HEK293 (cell line): Measurements from ENCODE around the gene SBF2.

Experiments
- CTCF ChIA-PET: fragments of 350-600 bp; formaldehyde crosslinking; extraction: SDS; loops from one replicate; lab custom pipeline; 2021; ENCODE audit warnings: antibody characterized with exemption; lab: Yijun Ruan, JAX
- POLR2A ChIA-PET: fragments of 300-600 bp; formaldehyde crosslinking; extraction: SDS; loops from one replicate; lab custom pipeline; 2020; ENCODE audit warnings: antibody characterized with exemption, inconsistent platforms; lab: Yijun Ruan, JAX
- H3K27ac ChIP-seq: fragments of 200-500 bp; sonication (Bioruptor generic); 2 replicates; pipeline ENCODE4 v1.5.1; 2014; ENCODE audit warnings: low read depth, low read length, control low read depth, inconsistent platforms; ENCODE audit errors: extremely low read depth
- H3K36me3 ChIP-seq, 2 experiments: fragments of 200-500 bp in 1 of 2; sonication (Bioruptor generic) in 1 of 2; 1 replicate in 1 of 2; 2 replicates in 1 of 2; pipeline ENCODE4 v1.5.1; 2014 to 2017; ENCODE audit warnings: inconsistent platforms in 2 of 2, low read length in 2 of 2; ENCODE audit not compliant: control insufficient read depth in 2 of 2, insufficient read depth in 1 of 2
- H3K4me1 ChIP-seq: fragments of 200-500 bp; sonication (Bioruptor generic); 2 replicates; pipeline ENCODE4 v1.5.1; 2014; ENCODE audit warnings: mild to moderate bottlenecking, low read length, inconsistent platforms; ENCODE audit not compliant: control insufficient read depth, insufficient read depth
- H3K4me3 ChIP-seq: 2 replicates; pipeline ENCODE4 v1.5.1; 2011; ENCODE audit warnings: low read depth, mild to moderate bottlenecking, control low read depth, low read length, moderate library complexity
- H3K9me3 ChIP-seq: fragments of 200-500 bp; sonication (Bioruptor generic); 2 replicates; pipeline ENCODE4 v1.5.1; 2014; ENCODE audit warnings: low read depth, low read length, inconsistent platforms; ENCODE audit not compliant: control insufficient read depth, insufficient read depth
- GFI1B ChIP-seq: fragments of 450-650 bp; formaldehyde crosslinking; IDR thresholded peaks from 2 replicates; pipeline ENCODE4 v1.5.1; 2016; ENCODE audit warnings: missing biosample characterization, missing genetic modification characterization
- HOXC10 ChIP-seq: sonication (generic); formaldehyde crosslinking; IDR thresholded peaks from 2 replicates; pipeline ENCODE4 v1.8.1; 2023; ENCODE audit warnings: mild to moderate bottlenecking, missing genetic modification reagents
- KLF16 ChIP-seq: fragments of 450-650 bp; formaldehyde crosslinking; IDR thresholded peaks from 2 replicates; pipeline ENCODE4 v1.5.1; 2017; ENCODE audit warnings: missing biosample characterization, missing genetic modification characterization
- PRDM6 ChIP-seq: fragments of 450-650 bp; formaldehyde crosslinking; IDR thresholded peaks from 2 replicates; pipeline ENCODE4 v1.5.1; 2017; ENCODE audit warnings: missing biosample characterization, missing genetic modification characterization
- ZBTB17 ChIP-seq: fragments of 450-650 bp; formaldehyde crosslinking; IDR thresholded peaks from 2 replicates; pipeline ENCODE4 v1.5.1; 2016; ENCODE audit warnings: missing biosample characterization, missing genetic modification characterization
- ZFP37 ChIP-seq: fragments of 450-650 bp; formaldehyde crosslinking; IDR thresholded peaks from 2 replicates; pipeline ENCODE4 v1.5.1; 2016; ENCODE audit warnings: missing biosample characterization, missing genetic modification characterization
- ZNF19 ChIP-seq: fragments of 450-650 bp; formaldehyde crosslinking; IDR thresholded peaks from 2 replicates; pipeline ENCODE4; 2016; ENCODE audit warnings: missing biosample characterization, missing genetic modification characterization, low read depth
- ZNF2 ChIP-seq: fragments of 450-650 bp; formaldehyde crosslinking; IDR thresholded peaks from 2 replicates; pipeline ENCODE4 v1.5.1; 2016; ENCODE audit warnings: missing biosample characterization, missing genetic modification characterization
- ZNF274 ChIP-seq, 2 experiments: fragments of 200-500 bp in 1 of 2; fragments of 450-650 bp in 1 of 2; sonication (Bioruptor generic) in 1 of 2; formaldehyde crosslinking in 1 of 2; IDR thresholded peaks; 2 replicates each; pipeline versions ENCODE4 v1.5.1 to v1.6.1; 2014 to 2016; ENCODE audit warnings: borderline replicate concordance in 1 of 2, inconsistent platforms in 1 of 2, low read length in 1 of 2, missing biosample characterization in 1 of 2, missing genetic modification characterization in 1 of 2
- ZNF280C ChIP-seq: fragments of 450-650 bp; formaldehyde crosslinking; IDR thresholded peaks from 2 replicates; pipeline ENCODE4 v1.5.1; 2016; ENCODE audit warnings: missing biosample characterization, missing genetic modification characterization
- ZNF560 ChIP-seq: fragments of 450-650 bp; formaldehyde crosslinking; IDR thresholded peaks from 2 replicates; pipeline ENCODE4 v1.5.1; 2017; ENCODE audit warnings: missing biosample characterization, missing genetic modification characterization, borderline replicate concordance
- ZNF629 ChIP-seq: fragments of 450-650 bp; formaldehyde crosslinking; IDR thresholded peaks from 2 replicates; pipeline ENCODE4 v1.5.1; 2017; ENCODE audit warnings: missing biosample characterization, missing genetic modification characterization
- ZNF654 ChIP-seq: fragments of 450-650 bp; formaldehyde crosslinking; IDR thresholded peaks from 2 replicates; pipeline ENCODE4 v1.5.1; 2016; ENCODE audit warnings: low read depth, missing biosample characterization, missing genetic modification characterization
- ZXDB ChIP-seq: fragments of 450-650 bp; formaldehyde crosslinking; IDR thresholded peaks from 2 replicates; pipeline ENCODE4 v1.5.1; 2016; ENCODE audit warnings: missing biosample characterization, missing genetic modification characterization
- TF ChIP-seq, protein P1 (sequence below): fragments of 450-650 bp; formaldehyde crosslinking; IDR thresholded peaks from 2 replicates; pipeline ENCODE4 v1.5.0; 2017; ENCODE audit warnings: missing biosample characterization, missing genetic modification characterization, borderline replicate concordance
- TF ChIP-seq, protein P2 (sequence below): fragments of 450-650 bp; formaldehyde crosslinking; IDR thresholded peaks from 2 replicates; pipeline ENCODE4 v1.5.1; 2017; ENCODE audit warnings: missing biosample characterization, mild to moderate bottlenecking, missing genetic modification characterization, moderate library complexity

SBF2 gene

DNA sequence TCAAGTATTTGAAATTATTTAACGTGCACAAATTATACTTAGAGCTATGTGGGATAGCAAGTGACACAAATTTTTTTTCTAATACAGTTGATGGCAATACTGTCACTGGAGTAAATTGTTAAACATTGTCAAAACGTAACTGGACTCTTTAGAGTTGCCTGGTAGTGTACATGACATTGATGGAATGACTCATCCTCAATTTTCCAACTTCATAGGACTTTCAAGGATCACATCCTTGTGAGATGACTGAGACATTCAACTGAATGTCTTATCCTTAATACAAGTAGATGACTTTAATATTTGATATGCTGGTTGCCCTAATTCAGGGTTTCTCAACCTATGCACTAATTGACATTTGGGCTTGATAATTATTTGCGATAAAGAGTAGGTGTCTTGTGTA, 320.1 kb downstream of the SBF2 start (continued):
- TF ChIP-seq GFI1B (tag by site-specific recombination), result no peak

GRCh38 chr11:9972989-9973388, 321.0 kb downstream of the SBF2 start:
- H3K36me3 ChIP-seq, result no peaks in the 10 kb centered on the region
- POLR2A ChIA-PET, result interaction anchor here (1.3 to 1.4 kb wide), 3 partner anchors 214 to 332 kb away, joined by 3 to 8 read pairs (median 4); partner anchors contain the start of gene ADM
- TF ChIP-seq ZNF654 (tag by site-specific recombination) (peak; percentile 40), ZBTB17 (tag by site-specific recombination) (no peak)
- no peak overlapping the region for H3K4me3 ChIP-seq
- CTCF ChIA-PET, result interaction anchor here (0.6 to 3.0 kb wide), 30 partner anchors 10 to 837 kb away, joined by 3 to 20 read pairs (median 4); no protein-coding TSS in a partner anchor
- no peaks in the 10 kb centered on the region for H3K9me3 ChIP-seq
- no peaks in the 10 kb centered on the region for H3K4me1 ChIP-seq
- no peak overlapping the region for H3K27ac ChIP-seq

- TF ChIP-seq HOXC10 (no peak), ZNF629 (no peak), ZXDB (tag by site-specific recombination) (no peak), ZNF2 (tag by site-specific recombination) (no peak), ZFP37 (tag by site-specific recombination) (no peak), KLF16 (tag by site-specific recombination) (no peak), ZNF19 (no peak), PRDM6 (no peak), ZNF560 (no peak), ZNF280C (tag by site-specific recombination) (no peak), ZNF274 (IDR thresholded peaks at IDR 0.05; ENCODE audit: low read length) (no peak), ZNF274 (tag by site-specific recombination; IDR thresholded peaks at IDR 0.05; ENCODE audit: borderline replicate concordance) (no peak)
- TF ChIP-seq, protein P1, sequence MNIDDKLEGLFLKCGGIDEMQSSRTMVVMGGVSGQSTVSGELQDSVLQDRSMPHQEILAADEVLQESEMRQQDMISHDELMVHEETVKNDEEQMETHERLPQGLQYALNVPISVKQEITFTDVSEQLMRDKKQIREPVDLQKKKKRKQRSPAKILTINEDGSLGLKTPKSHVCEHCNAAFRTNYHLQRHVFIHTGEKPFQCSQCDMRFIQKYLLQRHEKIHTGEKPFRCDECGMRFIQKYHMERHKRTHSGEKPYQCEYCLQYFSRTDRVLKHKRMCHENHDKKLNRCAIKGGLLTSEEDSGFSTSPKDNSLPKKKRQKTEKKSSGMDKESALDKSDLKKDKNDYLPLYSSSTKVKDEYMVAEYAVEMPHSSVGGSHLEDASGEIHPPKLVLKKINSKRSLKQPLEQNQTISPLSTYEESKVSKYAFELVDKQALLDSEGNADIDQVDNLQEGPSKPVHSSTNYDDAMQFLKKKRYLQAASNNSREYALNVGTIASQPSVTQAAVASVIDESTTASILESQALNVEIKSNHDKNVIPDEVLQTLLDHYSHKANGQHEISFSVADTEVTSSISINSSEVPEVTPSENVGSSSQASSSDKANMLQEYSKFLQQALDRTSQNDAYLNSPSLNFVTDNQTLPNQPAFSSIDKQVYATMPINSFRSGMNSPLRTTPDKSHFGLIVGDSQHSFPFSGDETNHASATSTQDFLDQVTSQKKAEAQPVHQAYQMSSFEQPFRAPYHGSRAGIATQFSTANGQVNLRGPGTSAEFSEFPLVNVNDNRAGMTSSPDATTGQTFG (tag by site-specific recombination), result no peak
- TF ChIP-seq, protein P2, sequence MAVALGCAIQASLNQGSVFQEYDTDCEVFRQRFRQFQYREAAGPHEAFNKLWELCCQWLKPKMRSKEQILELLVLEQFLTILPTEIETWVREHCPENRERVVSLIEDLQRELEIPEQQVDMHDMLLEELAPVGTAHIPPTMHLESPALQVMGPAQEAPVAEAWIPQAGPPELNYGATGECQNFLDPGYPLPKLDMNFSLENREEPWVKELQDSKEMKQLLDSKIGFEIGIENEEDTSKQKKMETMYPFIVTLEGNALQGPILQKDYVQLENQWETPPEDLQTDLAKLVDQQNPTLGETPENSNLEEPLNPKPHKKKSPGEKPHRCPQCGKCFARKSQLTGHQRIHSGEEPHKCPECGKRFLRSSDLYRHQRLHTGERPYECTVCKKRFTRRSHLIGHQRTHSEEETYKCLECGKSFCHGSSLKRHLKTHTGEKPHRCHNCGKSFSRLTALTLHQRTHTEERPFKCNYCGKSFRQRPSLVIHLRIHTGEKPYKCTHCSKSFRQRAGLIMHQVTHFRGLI (tag by site-specific recombination), result no peak
- Histone ChIP-seq H3K4me3 (no peak overlapping the region), H3K9me3 (no peaks in the 10 kb centered on the region), H3K4me1 (no peaks in the 10 kb centered on the region), H3K36me3 (no peaks in the 10 kb centered on the region), H3K27ac (no peak overlapping the region)
- CTCF ChIA-PET, result interaction anchor here (0.6 to 2.6 kb wide), 11 partner anchors 11 to 395 kb away, joined by 3 to 19 read pairs (median 4); no protein-coding TSS in a partner anchor
- POLR2A ChIA-PET, result interaction anchor here (1.3 kb wide), 1 partner anchor 331 kb away, joined by 3 read pairs; no protein-coding TSS in a partner anchor
These were observed 322.1 kb downstream of the SBF2 start for GRCh38 chr11:9971894-9972293.
